Measurements from ENCODE around the gene PHETA1. TPM values are rescaled to one million over a fixed set of nuclear protein-coding genes. Genes with fewer than 3 reads are reported as not detected.
A peak's percentile ranks its signal among the peaks of the same experiment; 100 is the strongest.
"Not testable (repeated sequence)": the region's sequence is repeated elsewhere in the genome, so short reads cannot be mapped to it uniquely, and the experiment has no call there.

PHETA1 gene
- total and polyA plus RNA-seq, 2 donors (not counting 3 experiments of a cell fraction or from before 2014, with no cell fraction given): 10.6 to 20.0 TPM

DNA sequence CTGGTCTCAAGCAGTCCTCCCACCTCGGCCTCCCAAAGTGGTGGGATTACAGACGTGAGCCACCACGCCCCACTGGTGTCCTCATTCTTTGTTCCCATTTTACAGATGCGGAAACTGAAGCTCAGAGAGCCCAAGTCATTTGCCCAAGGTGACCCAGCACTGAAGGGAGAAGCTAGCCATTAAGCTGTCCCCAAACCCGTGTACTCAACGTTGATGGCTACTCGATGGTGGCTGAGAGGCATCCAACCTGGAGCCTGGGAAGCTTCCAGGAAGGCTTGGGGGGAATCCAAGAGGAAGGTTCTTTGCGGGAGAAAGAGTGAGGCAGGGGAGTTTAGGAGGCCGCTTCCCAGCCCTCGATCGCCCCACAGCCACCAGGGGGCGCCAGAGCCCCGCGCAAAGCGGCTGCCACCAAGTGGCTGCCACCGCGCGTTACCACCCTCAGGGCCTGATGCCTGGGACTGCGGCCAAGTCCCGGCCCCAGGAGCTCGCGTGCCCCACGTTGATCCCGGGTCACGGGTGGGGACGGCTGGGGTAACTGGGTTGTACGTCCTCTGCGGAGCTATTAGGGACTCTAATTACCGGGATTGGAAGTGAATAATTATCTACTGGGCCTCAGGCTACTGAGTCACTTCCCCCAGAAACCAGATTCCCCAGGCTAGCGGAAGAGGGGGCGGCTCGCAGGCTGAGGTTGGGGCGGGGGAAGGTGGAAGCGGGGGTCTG lies 28.0 kb upstream of the PHETA1 start:
- Histone ChIP-seq H2AFZ (ENCODE audit: low read depth, low read length) (peak overlapping the region; percentile 90), H3K9me1 (replicated peaks; ENCODE audit: control insufficient read depth, extremely low read depth, insufficient read depth, low read length) (no peaks in the 10 kb centered on the region), H3K4me1 (ENCODE audit: control insufficient read depth, extremely low read depth, insufficient read depth, low read length) (peaks cover 27% of the 10 kb centered on the region), H3K9ac (replicated peaks; ENCODE audit: extremely low read depth, insufficient read depth, low read length) (no peak overlapping the region), H3K4me3 (replicated peaks in 1 of 3; ENCODE audit: insufficient read depth in 1 of 3, low read depth in 1 of 3, low read length in 3 of 3) (no peak overlapping the region), H3K36me3 (ENCODE audit: control insufficient read depth in 2 of 2, extremely low read depth in 1 of 2, insufficient read depth in 2 of 2, low read length in 2 of 2) (no peaks in the 10 kb centered on the region), H3K27ac (ENCODE audit: insufficient read depth, low read depth, low read length) (peak overlapping the region; percentile 81), H3K4me2 (ENCODE audit: insufficient read depth, low read length) (peak overlapping the region; percentile 14), H3K27me3 (ENCODE audit: control insufficient read depth in 2 of 2, insufficient read depth in 2 of 2, low read length in 2 of 2) (no peaks in the 10 kb centered on the region), H3K79me2 (ENCODE audit: control insufficient read depth, insufficient read depth, low read length) (no peaks in the 10 kb centered on the region), H3K9me3 (replicated peaks; ENCODE audit: control insufficient read depth, insufficient read depth, low read length) (no peaks in the 10 kb centered on the region), H4K20me1 (replicated peaks; ENCODE audit: control insufficient read depth, extremely low read depth, insufficient read depth, low read length) (no peaks in the 10 kb centered on the region)
- BruUV-seq (replicated peaks): no TSS peak
- ChIA-PET POLR2A (interaction anchor here (0.6 to 1.2 kb wide), 9 partner anchors 13 to 199 kb away, joined by 3 to 6 read pairs (median 4); no protein-coding TSS in a partner anchor), CTCF (interaction anchor here (0.6 to 7.2 kb wide), 64 partner anchors 9 to 418 kb away, joined by 3 to 464 read pairs (median 5); partner anchors contain the start of genes ACAD10, ATXN2, BRAP and PHETA1)
- dilution Hi-C loops (cut with MboI; ENCODE audit: extremely low pct_ligation_motif_present, low sequenced_read_pairs): no loop called here
- TF ChIP-seq MYC (IDR thresholded peaks at IDR 0.05; ENCODE audit: low read depth, low read length) (peak; percentile 65), POLR2AphosphoS5 (IDR thresholded peaks at IDR 0.05; ENCODE audit: insufficient read depth, low read depth, low read length) (peak; percentile 96), POLR2A (IDR thresholded peaks at IDR 0.05; ENCODE audit: low read depth, low read length) (peak; percentile 57), EZH2 (IDR thresholded peaks at IDR 0.05; ENCODE audit: borderline replicate concordance, low read depth, low read length, severe bottlenecking) (no peak), GATA2 (IDR thresholded peaks at IDR 0.05; ENCODE audit: insufficient read depth, insufficient read length, low read depth, low read length) (peak; percentile 91), FOS (IDR thresholded peaks at IDR 0.05; ENCODE audit: borderline replicate concordance, insufficient read depth, low read length) (peak; percentile 83), JUN (IDR thresholded peaks at IDR 0.05; ENCODE audit: borderline replicate concordance, insufficient read depth, insufficient read length, low read depth) (peak; percentile 61)
- TF ChIP-seq, protein P1, sequence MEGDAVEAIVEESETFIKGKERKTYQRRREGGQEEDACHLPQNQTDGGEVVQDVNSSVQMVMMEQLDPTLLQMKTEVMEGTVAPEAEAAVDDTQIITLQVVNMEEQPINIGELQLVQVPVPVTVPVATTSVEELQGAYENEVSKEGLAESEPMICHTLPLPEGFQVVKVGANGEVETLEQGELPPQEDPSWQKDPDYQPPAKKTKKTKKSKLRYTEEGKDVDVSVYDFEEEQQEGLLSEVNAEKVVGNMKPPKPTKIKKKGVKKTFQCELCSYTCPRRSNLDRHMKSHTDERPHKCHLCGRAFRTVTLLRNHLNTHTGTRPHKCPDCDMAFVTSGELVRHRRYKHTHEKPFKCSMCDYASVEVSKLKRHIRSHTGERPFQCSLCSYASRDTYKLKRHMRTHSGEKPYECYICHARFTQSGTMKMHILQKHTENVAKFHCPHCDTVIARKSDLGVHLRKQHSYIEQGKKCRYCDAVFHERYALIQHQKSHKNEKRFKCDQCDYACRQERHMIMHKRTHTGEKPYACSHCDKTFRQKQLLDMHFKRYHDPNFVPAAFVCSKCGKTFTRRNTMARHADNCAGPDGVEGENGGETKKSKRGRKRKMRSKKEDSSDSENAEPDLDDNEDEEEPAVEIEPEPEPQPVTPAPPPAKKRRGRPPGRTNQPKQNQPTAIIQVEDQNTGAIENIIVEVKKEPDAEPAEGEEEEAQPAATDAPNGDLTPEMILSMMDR (IDR thresholded peaks at IDR 0.05; ENCODE audit: extremely low read depth in 1 of 2, insufficient read depth in 1 of 2, low read depth in 1 of 2, low read length in 2 of 2): peak; percentile 99 to 100
- TF ChIP-seq, protein P2, sequence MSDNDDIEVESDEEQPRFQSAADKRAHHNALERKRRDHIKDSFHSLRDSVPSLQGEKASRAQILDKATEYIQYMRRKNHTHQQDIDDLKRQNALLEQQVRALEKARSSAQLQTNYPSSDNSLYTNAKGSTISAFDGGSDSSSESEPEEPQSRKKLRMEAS (IDR thresholded peaks at IDR 0.05; ENCODE audit: insufficient read depth, insufficient read length): peak; percentile 20
- DNase-seq (ENCODE audit: low read depth, low spot score) (peak; percentile 96), FAIRE-seq (peak; percentile 92)
- intact Hi-C loops (cut with micrococcal nuclease): loop anchor here (1.0 to 5.0 kb wide), 9 partner anchors 8 to 290 kb away; partner anchors contain the start of genes ACAD10, BRAP, PHETA1 and SH2B3

DNA sequence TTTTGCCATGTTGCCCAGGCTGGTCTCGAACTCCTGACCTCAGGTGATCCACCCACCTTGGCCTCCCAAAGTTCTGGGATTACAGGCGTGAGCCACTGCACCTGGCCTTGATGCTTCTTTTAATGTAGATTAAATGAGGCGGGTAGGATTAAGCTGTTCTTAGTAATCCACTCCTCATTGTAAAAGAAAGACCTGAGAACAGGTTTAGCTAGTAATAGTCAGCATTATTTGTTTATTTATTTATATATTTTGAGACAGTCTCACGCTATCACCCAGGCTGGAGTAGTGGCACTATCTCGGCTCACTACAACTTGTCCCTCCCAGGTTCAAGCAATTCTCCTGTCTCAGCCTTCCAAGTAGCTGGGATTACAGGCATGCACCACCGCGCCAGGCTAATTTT lies 27.4 kb upstream of the PHETA1 start:
- POLR2A ChIA-PET: interaction anchor here (0.6 to 1.2 kb wide), 3 partner anchors 13 to 99 kb away, joined by 3 to 6 read pairs (median 3); no protein-coding TSS in a partner anchor
- H3K27me3 ChIP-seq (ENCODE audit: control insufficient read depth in 2 of 2, insufficient read depth in 2 of 2, low read length in 2 of 2); H3K9ac ChIP-seq (replicated peaks; ENCODE audit: extremely low read depth, insufficient read depth, low read length); H3K36me3 ChIP-seq (ENCODE audit: control insufficient read depth in 2 of 2, extremely low read depth in 1 of 2, insufficient read depth in 2 of 2, low read length in 2 of 2); FAIRE-seq; H3K4me2 ChIP-seq (ENCODE audit: insufficient read depth, low read length); H4K20me1 ChIP-seq (replicated peaks; ENCODE audit: control insufficient read depth, extremely low read depth, insufficient read depth, low read length); DNase-seq (ENCODE audit: low read depth, low spot score); H3K9me1 ChIP-seq (replicated peaks; ENCODE audit: control insufficient read depth, extremely low read depth, insufficient read depth, low read length); H3K79me2 ChIP-seq (ENCODE audit: control insufficient read depth, insufficient read depth, low read length); dilution Hi-C loops (cut with MboI; ENCODE audit: extremely low pct_ligation_motif_present, low sequenced_read_pairs); H2AFZ ChIP-seq (ENCODE audit: low read depth, low read length); BruUV-seq (replicated peaks); H3K4me3 ChIP-seq (replicated peaks in 1 of 3; ENCODE audit: insufficient read depth in 1 of 3, low read depth in 1 of 3, low read length in 3 of 3); H3K9me3 ChIP-seq (replicated peaks; ENCODE audit: control insufficient read depth, insufficient read depth, low read length): not testable (repeated sequence)
- H3K4me1 ChIP-seq (ENCODE audit: control insufficient read depth, extremely low read depth, insufficient read depth, low read length): peaks cover 27% of the 10 kb centered on the region
- intact Hi-C loops (cut with micrococcal nuclease): loop anchor here (2.0 to 5.0 kb wide), 2 partner anchors 27 to 291 kb away; partner anchors contain the start of genes ACAD10, BRAP and PHETA1
- peak overlapping the region; percentile 81 for H3K27ac ChIP-seq (ENCODE audit: insufficient read depth, low read depth, low read length)
- CTCF ChIA-PET: interaction anchor here (0.6 to 7.2 kb wide), 32 partner anchors 9 to 418 kb away, joined by 3 to 464 read pairs (median 10); partner anchors contain the start of genes ATXN2, PHETA1 and SH2B3

All from endothelial cell of umbilical vein (primary cell).